Liver (tissue), 3 donors: ENCODE data around the gene SLBP.

Source experiments
- GABPA ChIP-seq, 2 donors: IDR thresholded peaks in 1 of 2; conservative IDR thresholded peaks in 1 of 2; 2 replicates each; pipeline ENCODE4 v1.6.1; 2016; ENCODE audit warnings: antibody characterized with exemption in 2 of 2, mild to moderate bottlenecking in 1 of 2, moderate library complexity in 1 of 2
- JUND ChIP-seq, 2 donors: IDR thresholded peaks; 2 replicates each; pipeline ENCODE4 v1.6.1; 2016; ENCODE audit warnings: antibody characterized with exemption in 2 of 2
- RXRA ChIP-seq, 2 donors: IDR thresholded peaks; 2 replicates each; pipeline ENCODE4 v1.6.1; 2017 to 2018; ENCODE audit warnings: antibody characterized with exemption in 2 of 2, mild to moderate bottlenecking in 1 of 2
- SP1 ChIP-seq: IDR thresholded peaks from 2 replicates; pipeline ENCODE4 v1.6.1; 2018; ENCODE audit warnings: antibody characterized with exemption, mild to moderate bottlenecking
- TF ChIP-seq, protein P1 (sequence below): fragments of 150-350 bp; IDR thresholded peaks from 2 replicates; pipeline ENCODE4 v1.5.1; 2017; ENCODE audit warnings: improper control_type of control experiment, low read depth, low read length; ENCODE audit not compliant: missing input control
- donor health status: healthy.
- donor health status: healthy.

DNA sequence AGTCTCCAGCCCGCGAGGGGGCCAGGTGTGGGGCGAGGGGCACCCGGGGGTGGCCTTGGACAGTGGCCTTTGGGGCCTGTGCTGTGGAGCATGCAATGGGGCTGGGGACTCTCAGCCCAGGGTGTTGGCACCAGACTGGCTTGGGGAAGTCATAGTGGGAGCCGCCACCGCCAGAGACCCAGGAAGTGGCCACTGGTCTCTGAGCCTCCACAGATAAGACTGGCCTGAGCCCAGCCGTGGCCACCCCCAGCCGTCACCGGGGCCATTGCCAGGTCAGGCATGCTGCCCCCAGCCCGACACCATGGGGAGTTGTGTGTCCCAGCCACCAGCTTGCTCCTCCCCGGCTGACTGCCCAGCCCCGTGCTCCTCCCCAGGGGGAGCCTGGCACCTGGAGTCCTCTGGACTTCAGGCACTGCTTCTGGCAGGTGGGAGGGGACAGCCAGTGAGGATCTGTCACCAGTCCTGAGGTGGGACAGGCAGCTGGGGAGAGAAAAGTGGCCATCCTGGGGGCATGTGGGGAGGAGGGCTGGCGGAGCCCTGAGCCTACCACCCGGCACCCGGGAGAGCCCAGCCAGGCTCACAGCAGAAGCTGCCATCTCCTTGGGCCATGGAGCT, 41.7 kb upstream of the SLBP start:
- TF ChIP-seq JUND (IDR thresholded peaks at IDR 0.05) (no peak), GABPA (IDR thresholded peaks at IDR 0.05 in 1 of 2, conservative IDR thresholded peaks at IDR 0.05 in 1 of 2) (no peak), SP1 (no peak), RXRA (IDR thresholded peaks at IDR 0.05) (no peak)
- TF ChIP-seq, protein P1, sequence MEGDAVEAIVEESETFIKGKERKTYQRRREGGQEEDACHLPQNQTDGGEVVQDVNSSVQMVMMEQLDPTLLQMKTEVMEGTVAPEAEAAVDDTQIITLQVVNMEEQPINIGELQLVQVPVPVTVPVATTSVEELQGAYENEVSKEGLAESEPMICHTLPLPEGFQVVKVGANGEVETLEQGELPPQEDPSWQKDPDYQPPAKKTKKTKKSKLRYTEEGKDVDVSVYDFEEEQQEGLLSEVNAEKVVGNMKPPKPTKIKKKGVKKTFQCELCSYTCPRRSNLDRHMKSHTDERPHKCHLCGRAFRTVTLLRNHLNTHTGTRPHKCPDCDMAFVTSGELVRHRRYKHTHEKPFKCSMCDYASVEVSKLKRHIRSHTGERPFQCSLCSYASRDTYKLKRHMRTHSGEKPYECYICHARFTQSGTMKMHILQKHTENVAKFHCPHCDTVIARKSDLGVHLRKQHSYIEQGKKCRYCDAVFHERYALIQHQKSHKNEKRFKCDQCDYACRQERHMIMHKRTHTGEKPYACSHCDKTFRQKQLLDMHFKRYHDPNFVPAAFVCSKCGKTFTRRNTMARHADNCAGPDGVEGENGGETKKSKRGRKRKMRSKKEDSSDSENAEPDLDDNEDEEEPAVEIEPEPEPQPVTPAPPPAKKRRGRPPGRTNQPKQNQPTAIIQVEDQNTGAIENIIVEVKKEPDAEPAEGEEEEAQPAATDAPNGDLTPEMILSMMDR: no peak
